ENCODE results near the gene HIVEP2.

Gene HIVEP2

GRCh38 chr6:142752348-142752747 is 192.6 kb downstream of the HIVEP2 start:
- in situ Hi-C loops (cut with HindIII; ENCODE audit: low sequenced_read_pairs), result no loop called here
- no peak overlapping the region for H3K4me3 ChIP-seq (ENCODE audit: low read depth, low read length)
- no peak for DNase-seq (ENCODE audit: low read depth)

GRCh38 chr6:142751452-142751851 is 193.5 kb downstream of the HIVEP2 start:
- no peak for TF ChIP-seq CTCF (IDR thresholded peaks at IDR 0.05; ENCODE audit: low read depth, low read length, missing control alignments)
- in situ Hi-C loops (cut with HindIII; ENCODE audit: low sequenced_read_pairs), result no loop called here
- DNase-seq (ENCODE audit: low read depth), result no peak
- H3K4me3 ChIP-seq (ENCODE audit: low read depth, low read length), result no peak overlapping the region

More at GRCh38 chr6:142752348-142752747, 192.6 kb downstream of the HIVEP2 start:
- TF ChIP-seq CTCF (IDR thresholded peaks at IDR 0.05; ENCODE audit: low read depth, low read length, missing control alignments), result no peak

GRCh38 chr6:142750998-142751397 is 194.0 kb downstream of the HIVEP2 start:
- in situ Hi-C loops (cut with HindIII; ENCODE audit: low sequenced_read_pairs), result no loop called here
- no peak for TF ChIP-seq CTCF (IDR thresholded peaks at IDR 0.05; ENCODE audit: low read depth, low read length, missing control alignments)
- no peak for DNase-seq (ENCODE audit: low read depth)
- no peak overlapping the region for H3K4me3 ChIP-seq (ENCODE audit: low read depth, low read length)

- DNase-seq (ENCODE audit: low read depth), result no peak
- in situ Hi-C loops (cut with HindIII; ENCODE audit: low sequenced_read_pairs), result no loop called here
- H3K4me3 ChIP-seq (ENCODE audit: low read depth, low read length), result no peak overlapping the region
- TF ChIP-seq CTCF (IDR thresholded peaks at IDR 0.05; ENCODE audit: low read depth, low read length, missing control alignments), result no peak
Observed at GRCh38 chr6:142749556-142749955, 195.4 kb downstream of the HIVEP2 start.

GRCh38 chr6:142746524-142746923 is 198.5 kb downstream of the HIVEP2 start:
- TF ChIP-seq CTCF (IDR thresholded peaks at IDR 0.05; ENCODE audit: low read depth, low read length, missing control alignments), result peak; percentile 38
- in situ Hi-C loops (cut with HindIII; ENCODE audit: low sequenced_read_pairs), result no loop called here
- DNase-seq (ENCODE audit: low read depth), result no peak
- no peak overlapping the region for H3K4me3 ChIP-seq (ENCODE audit: low read depth, low read length)

- no peak overlapping the region for H3K4me3 ChIP-seq (ENCODE audit: low read depth, low read length)
- no peak for DNase-seq (ENCODE audit: low read depth)
- TF ChIP-seq CTCF (IDR thresholded peaks at IDR 0.05; ENCODE audit: low read depth, low read length, missing control alignments), result no peak
- in situ Hi-C loops (cut with HindIII; ENCODE audit: low sequenced_read_pairs), result no loop called here
Observed at GRCh38 chr6:142744836-142745235, 200.1 kb downstream of the HIVEP2 start.

- no peak for DNase-seq (ENCODE audit: low read depth)
Observed at GRCh38 chr6:142740449-142740848, 204.5 kb downstream of the HIVEP2 start.

More at GRCh38 chr6:142740449-142740848, 204.5 kb downstream of the HIVEP2 start:
- no peak for TF ChIP-seq CTCF (IDR thresholded peaks at IDR 0.05; ENCODE audit: low read depth, low read length, missing control alignments)
- no peak overlapping the region for H3K4me3 ChIP-seq (ENCODE audit: low read depth, low read length)
- in situ Hi-C loops (cut with HindIII; ENCODE audit: low sequenced_read_pairs), result no loop called here
